Mesothelial cell of epicardium (in vitro differentiated cells): ENCODE data around the gene MICOS13. TPM values are rescaled to one million over a fixed set of nuclear protein-coding genes. Genes with fewer than 3 reads are reported as not detected.

Experiments used
- DNase-seq, 2 experiments: peaks; one replicate each; pipeline ENCODE4 v3.0.0; 2021; ENCODE audit warnings: low spot score in 2 of 2; ENCODE audit not compliant: unreplicated experiment in 2 of 2
- H3K27ac Mint-ChIP-seq: 2 replicates; pipeline ENCODE4 v1.8.0; 2021; ENCODE audit warnings: mixed read lengths
- H3K27me3 Mint-ChIP-seq: 2 replicates; pipeline ENCODE4 v1.8.0; 2021; ENCODE audit warnings: low read depth, mixed read lengths
- H3K36me3 Mint-ChIP-seq: 2 replicates; pipeline ENCODE4 v1.8.0; 2021; ENCODE audit warnings: mixed read lengths
- H3K4me1 Mint-ChIP-seq: 2 replicates; pipeline ENCODE4 v1.8.0; 2021; ENCODE audit warnings: mixed read lengths
- H3K4me3 Mint-ChIP-seq: 2 replicates; pipeline ENCODE4 v1.8.0; 2021; ENCODE audit warnings: mild to moderate bottlenecking, moderate library complexity, mixed read lengths
- H3K9me3 Mint-ChIP-seq: 2 replicates; pipeline ENCODE4 v1.8.0; 2021; ENCODE audit warnings: mixed read lengths
- total RNA-seq: library from RNA; stranded (reverse); gene quantifications from 3 replicates; pipeline ENCODE4 v1.2.1, GENCODE V29; 2021
- TF ChIP-seq, protein P1 (sequence below): fragments of 200-600 bp; sonication (generic); IDR thresholded peaks from one replicate; pipeline ENCODE4 v1.5.0; 2021; ENCODE audit warnings: antibody characterized with exemption; ENCODE audit not compliant: unreplicated experiment

Gene MICOS13
- total RNA-seq, 1 donor from 2014 or later: 30.7 TPM

- DNase-seq: no peak
- no peaks in the 10 kb centered on the region for H3K9me3 Mint-ChIP-seq
- H3K36me3 Mint-ChIP-seq: no peaks in the 10 kb centered on the region
- TF ChIP-seq, protein P1, sequence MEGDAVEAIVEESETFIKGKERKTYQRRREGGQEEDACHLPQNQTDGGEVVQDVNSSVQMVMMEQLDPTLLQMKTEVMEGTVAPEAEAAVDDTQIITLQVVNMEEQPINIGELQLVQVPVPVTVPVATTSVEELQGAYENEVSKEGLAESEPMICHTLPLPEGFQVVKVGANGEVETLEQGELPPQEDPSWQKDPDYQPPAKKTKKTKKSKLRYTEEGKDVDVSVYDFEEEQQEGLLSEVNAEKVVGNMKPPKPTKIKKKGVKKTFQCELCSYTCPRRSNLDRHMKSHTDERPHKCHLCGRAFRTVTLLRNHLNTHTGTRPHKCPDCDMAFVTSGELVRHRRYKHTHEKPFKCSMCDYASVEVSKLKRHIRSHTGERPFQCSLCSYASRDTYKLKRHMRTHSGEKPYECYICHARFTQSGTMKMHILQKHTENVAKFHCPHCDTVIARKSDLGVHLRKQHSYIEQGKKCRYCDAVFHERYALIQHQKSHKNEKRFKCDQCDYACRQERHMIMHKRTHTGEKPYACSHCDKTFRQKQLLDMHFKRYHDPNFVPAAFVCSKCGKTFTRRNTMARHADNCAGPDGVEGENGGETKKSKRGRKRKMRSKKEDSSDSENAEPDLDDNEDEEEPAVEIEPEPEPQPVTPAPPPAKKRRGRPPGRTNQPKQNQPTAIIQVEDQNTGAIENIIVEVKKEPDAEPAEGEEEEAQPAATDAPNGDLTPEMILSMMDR: no peak
- no peak overlapping the region for H3K4me3 Mint-ChIP-seq
- peaks cover 22% of the 10 kb centered on the region for H3K4me1 Mint-ChIP-seq
- H3K27ac Mint-ChIP-seq: no peak overlapping the region
- H3K27me3 Mint-ChIP-seq: no peaks in the 10 kb centered on the region
These were observed 4.5 kb upstream of the MICOS13 start for GRCh38 chr19:5684694-5685430.

DNA sequence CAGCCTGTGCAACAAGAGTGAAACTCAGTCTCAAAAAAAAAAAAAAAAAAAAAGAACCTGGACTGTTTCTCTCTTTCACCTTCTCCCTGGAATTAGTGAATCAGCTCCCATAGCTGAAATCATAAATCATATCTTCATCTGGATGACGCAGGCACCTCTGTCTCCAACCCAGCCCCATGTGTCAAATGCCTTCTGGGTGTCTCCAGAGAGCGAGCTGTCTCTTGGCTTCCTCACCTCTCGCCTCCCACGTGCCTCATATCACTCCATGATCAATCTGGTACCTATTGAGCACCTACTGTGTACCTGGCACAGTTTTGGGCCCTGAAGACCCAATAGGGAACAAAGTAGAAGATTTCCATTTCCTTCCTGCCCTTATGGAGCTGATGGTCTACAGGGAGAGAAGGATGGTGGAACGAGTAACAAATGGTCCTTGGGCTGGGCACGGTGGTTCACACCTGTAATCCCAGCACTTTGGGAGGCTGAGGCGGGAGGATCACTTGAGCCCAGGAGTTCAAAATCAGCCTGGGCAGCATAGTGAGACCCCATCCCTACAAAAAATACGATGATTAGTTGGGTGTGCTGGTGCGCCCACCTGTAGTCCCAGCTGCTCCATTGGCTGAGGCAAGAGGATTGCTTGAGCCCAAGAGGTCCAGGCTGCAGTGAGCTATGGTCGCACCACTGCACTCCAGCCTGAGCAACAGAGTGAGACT lies 3.0 kb upstream of the MICOS13 start:
- TF ChIP-seq, protein P1: no peak
- Mint-ChIP-seq H3K27me3 (no peaks in the 10 kb centered on the region), H3K9me3 (no peaks in the 10 kb centered on the region), H3K36me3 (no peaks in the 10 kb centered on the region), H3K27ac (no peak overlapping the region), H3K4me3 (peak overlapping the region; percentile 44), H3K4me1 (peaks cover 30% of the 10 kb centered on the region)
- no peak for DNase-seq

- Mint-ChIP-seq H3K4me1 (peaks cover 30% of the 10 kb centered on the region), H3K36me3 (no peaks in the 10 kb centered on the region), H3K27me3 (no peaks in the 10 kb centered on the region), H3K9me3 (no peaks in the 10 kb centered on the region), H3K4me3 (peak overlapping the region; percentile 100), H3K27ac (peak overlapping the region; percentile 8)
- TF ChIP-seq, protein P1: no peak
- DNase-seq: no peak
These were observed 1.8 kb upstream of the MICOS13 start for GRCh38 chr19:5682107-5682482.

DNA sequence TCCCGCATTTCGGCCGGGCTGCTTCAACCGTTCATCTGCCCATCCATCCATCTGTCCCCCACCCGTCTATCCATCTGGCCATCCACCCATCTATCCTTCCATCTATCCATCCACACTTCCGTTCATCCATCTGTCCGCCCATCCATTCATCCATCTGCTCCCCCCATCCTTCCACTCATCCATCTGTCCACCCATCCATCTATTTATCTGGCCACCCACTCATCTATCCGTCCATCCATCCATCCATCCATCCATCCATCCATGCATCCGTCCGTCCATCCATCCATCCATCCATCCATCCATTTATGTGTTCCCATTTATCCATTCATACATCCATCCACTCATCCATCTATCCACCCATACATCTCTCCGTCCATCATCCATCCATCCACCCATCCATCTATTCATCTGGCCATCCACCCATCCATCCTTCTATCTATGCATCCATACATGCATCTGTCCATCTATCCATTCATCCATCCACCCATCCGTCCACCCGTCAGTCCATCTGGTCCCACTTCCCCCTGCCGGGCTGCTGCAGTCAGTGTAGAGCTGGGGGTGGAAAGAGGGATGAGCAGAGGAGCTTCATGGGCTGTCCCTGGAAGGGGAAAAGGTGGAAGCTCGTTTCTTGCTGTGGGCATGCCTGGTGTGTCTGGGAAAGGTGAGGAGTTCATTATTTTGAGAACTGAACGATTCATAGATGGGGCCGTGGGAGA lies 1.2 kb upstream of the MICOS13 start:
- Mint-ChIP-seq H3K36me3 (no peaks in the 10 kb centered on the region), H3K27ac (peak overlapping the region; percentile 19), H3K9me3 (no peaks in the 10 kb centered on the region), H3K27me3 (no peaks in the 10 kb centered on the region), H3K4me3 (peak overlapping the region; percentile 100), H3K4me1 (peaks cover 30% of the 10 kb centered on the region)
- TF ChIP-seq, protein P1: no peak
- DNase-seq: no peak

DNA sequence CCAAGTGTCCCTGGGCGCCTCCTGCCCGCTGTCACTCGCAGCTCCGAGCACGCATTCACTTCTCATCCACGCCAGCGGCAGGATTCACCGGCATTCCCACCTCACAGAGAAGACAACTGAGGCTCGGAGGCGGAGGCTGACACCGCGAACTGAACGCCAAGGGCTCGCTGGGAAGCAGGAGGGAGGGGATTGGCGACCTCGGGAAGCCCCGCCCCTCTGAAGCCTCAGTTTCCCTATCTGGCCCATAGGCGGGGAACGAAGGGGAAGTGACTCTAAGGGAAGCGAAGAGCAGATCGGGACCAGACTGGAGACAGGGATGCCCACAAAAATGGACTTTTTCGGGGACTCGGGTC lies 256 bp downstream of the MICOS13 start:
- H3K27me3 Mint-ChIP-seq: no peaks in the 10 kb centered on the region
- peaks cover 30% of the 10 kb centered on the region for H3K4me1 Mint-ChIP-seq
- TF ChIP-seq, protein P1: no peak
- peak overlapping the region; percentile 100 for H3K4me3 Mint-ChIP-seq
- peak in 1 of 2 experiments; percentile 54 for DNase-seq
- H3K9me3 Mint-ChIP-seq: no peaks in the 10 kb centered on the region
- H3K36me3 Mint-ChIP-seq: no peaks in the 10 kb centered on the region
- H3K27ac Mint-ChIP-seq: peak overlapping the region; percentile 96
